Effector memory CD4-positive, alpha-beta T cell (primary cell): ENCODE results near the gene NAV2.

Experiments
- DNase-seq, 3 donors: peaks; one replicate each; pipeline ENCODE4 v3.0.0-alpha.2; 2020
- H3K27ac ChIP-seq: 2 replicates; pipeline ENCODE4 v1.7.0; 2013; ENCODE audit warnings: mild to moderate bottlenecking, low read length, moderate library complexity; ENCODE audit not compliant: insufficient read depth, poor library complexity, severe bottlenecking
- H3K27me3 ChIP-seq: replicated peaks from 2 replicates; pipeline ENCODE4 v1.7.0; 2013; ENCODE audit warnings: mild to moderate bottlenecking, low read length; ENCODE audit not compliant: insufficient read depth, control insufficient read depth, poor library complexity, severe bottlenecking
- H3K36me3 ChIP-seq: 2 replicates; pipeline ENCODE4 v1.7.0; 2013; ENCODE audit warnings: mild to moderate bottlenecking, low read length, moderate library complexity; ENCODE audit not compliant: control insufficient read depth, insufficient read depth
- H3K4me1 ChIP-seq: 2 replicates; pipeline ENCODE4 v1.7.0; 2013; ENCODE audit warnings: low read length, mild to moderate bottlenecking; ENCODE audit not compliant: control insufficient read depth, insufficient read depth, poor library complexity, severe bottlenecking
- H3K4me3 ChIP-seq: 2 replicates; pipeline ENCODE4 v1.7.0; 2013; ENCODE audit warnings: low read length, low read depth, mild to moderate bottlenecking; ENCODE audit not compliant: insufficient read depth, poor library complexity, severe bottlenecking
- H3K9me3 ChIP-seq: 2 replicates; pipeline ENCODE4 v1.7.0; 2013; ENCODE audit warnings: mild to moderate bottlenecking, low read length, moderate library complexity; ENCODE audit not compliant: control insufficient read depth

NAV2 gene

DNA sequence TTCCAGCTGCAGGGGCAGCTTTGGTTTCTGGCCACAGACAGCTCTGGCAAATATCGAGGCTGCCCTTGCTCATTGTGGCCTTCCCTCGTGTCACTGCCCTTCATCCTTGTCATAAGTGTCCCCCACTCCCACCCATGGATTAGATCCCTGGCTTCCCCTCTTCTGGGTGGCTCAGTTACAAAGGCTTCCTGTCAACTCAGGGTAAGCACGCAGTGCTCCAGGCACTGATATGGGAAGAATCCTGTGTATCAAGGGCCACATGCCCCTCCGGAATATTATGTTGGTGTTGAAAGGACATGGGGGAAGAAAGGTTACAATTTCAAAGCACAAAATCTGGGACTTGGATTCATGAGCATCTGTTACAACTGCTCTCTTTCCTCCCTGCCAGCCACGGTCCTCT lies 319.5 kb downstream of the NAV2 start:
- Histone ChIP-seq H3K27ac (no peak overlapping the region), H3K4me3 (no peak overlapping the region), H3K36me3 (no peaks in the 10 kb centered on the region), H3K9me3 (no peaks in the 10 kb centered on the region), H3K4me1 (no peaks in the 10 kb centered on the region), H3K27me3 (no peaks in the 10 kb centered on the region)
- DNase-seq, result no peak

DNA sequence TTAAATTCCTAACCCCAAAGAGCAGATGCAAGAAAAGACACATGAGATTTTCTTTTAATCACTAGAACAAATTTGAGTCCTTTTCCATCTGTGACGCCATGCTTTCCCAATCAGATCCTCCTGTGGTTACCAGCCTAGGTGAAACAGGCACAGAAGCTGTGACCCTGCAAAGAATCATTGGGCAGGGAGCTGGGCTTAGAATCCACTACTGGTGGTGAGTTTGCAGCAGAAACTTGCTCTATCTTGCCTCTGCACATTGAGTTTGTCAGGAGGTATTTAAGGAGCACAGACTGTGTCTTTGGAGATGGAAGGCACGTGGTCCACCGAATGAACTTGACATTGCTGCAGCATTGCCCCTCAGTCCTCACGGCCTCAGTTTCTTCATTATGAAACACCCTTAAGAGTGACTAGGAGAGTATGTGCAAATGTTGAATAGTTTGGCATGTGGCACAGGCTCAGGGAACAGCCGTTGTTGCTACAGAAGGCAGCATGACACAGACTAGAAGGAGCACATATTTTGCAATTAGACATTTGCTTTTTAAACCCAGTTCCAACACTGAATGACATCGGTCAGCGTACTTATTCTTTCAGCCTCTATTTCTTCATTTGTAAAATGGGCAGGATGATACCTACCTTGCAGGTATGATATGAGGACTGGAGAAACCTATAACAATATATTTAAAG lies 320.1 kb downstream of the NAV2 start:
- DNase-seq, result no peak
- H3K36me3 ChIP-seq, result no peaks in the 10 kb centered on the region
- no peak overlapping the region for H3K27ac ChIP-seq
- no peaks in the 10 kb centered on the region for H3K9me3 ChIP-seq
- H3K4me3 ChIP-seq, result no peak overlapping the region
- no peaks in the 10 kb centered on the region for H3K4me1 ChIP-seq
- no peaks in the 10 kb centered on the region for H3K27me3 ChIP-seq

DNA sequence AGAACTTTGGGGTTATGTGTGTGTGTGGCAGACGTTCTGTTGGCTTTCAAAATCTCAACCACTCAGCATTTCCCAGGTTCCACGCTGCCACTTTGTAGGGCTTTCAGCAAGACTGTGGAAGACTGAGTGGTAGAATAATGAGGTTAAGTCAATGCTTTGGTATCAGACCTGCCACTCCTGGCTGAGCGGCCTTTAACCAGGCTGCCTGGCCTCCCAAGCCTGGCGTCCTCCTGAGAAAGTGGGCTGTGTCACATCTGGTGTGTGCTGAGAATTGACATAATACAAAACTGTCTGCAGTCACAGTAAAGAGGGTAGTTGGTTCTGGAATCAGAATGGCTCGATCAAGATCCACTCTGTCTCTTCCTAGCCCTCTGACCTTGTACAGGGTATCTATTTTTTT lies 321.2 kb downstream of the NAV2 start:
- Histone ChIP-seq H3K9me3 (no peaks in the 10 kb centered on the region), H3K4me1 (no peaks in the 10 kb centered on the region), H3K36me3 (no peaks in the 10 kb centered on the region), H3K4me3 (no peak overlapping the region), H3K27ac (no peak overlapping the region), H3K27me3 (no peaks in the 10 kb centered on the region)
- no peak for DNase-seq

DNA sequence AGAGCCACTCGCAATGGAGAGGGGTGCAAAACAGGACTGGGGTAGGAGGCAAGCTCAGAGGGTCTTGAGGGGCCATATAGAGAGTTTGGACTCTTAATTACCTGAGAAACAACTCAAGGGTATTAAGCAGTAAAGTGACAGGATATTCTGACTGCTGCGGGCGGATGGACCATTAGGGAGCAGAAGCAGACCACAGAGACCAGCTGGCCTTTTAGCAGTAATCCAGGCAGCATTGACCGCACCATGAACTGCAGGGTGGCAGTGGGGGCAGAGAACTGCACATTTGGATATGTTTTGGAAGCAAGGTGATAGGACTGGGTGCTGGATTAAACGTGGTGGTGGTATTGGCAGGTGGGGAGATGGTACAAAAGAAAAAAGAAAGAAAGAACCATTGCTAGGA lies 322.3 kb downstream of the NAV2 start:
- Histone ChIP-seq H3K4me1 (no peaks in the 10 kb centered on the region), H3K4me3 (no peak overlapping the region), H3K27ac (no peak overlapping the region), H3K36me3 (no peaks in the 10 kb centered on the region), H3K27me3 (no peaks in the 10 kb centered on the region), H3K9me3 (no peaks in the 10 kb centered on the region)
- no peak for DNase-seq

DNA sequence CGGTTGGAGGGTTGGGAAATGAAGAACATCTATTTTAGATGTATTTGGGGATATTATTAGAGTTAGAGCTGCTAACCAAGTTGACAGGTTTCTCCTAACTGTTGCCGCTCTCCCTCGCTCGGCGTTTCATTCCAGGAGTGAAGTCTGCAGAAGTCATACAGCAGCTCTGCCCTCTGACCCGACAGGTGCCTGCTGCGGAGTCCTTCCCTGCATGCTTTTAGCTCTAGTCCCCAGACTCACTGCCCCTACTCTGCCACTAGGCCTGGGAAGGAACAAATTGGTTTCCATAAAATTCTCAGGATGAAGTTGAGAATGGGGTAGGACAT lies 322.7 kb downstream of the NAV2 start:
- no peak for DNase-seq
- no peak overlapping the region for H3K27ac ChIP-seq
- no peaks in the 10 kb centered on the region for H3K9me3 ChIP-seq
- H3K4me3 ChIP-seq, result no peak overlapping the region
- H3K36me3 ChIP-seq, result no peaks in the 10 kb centered on the region
- no peaks in the 10 kb centered on the region for H3K27me3 ChIP-seq
- no peaks in the 10 kb centered on the region for H3K4me1 ChIP-seq

DNA sequence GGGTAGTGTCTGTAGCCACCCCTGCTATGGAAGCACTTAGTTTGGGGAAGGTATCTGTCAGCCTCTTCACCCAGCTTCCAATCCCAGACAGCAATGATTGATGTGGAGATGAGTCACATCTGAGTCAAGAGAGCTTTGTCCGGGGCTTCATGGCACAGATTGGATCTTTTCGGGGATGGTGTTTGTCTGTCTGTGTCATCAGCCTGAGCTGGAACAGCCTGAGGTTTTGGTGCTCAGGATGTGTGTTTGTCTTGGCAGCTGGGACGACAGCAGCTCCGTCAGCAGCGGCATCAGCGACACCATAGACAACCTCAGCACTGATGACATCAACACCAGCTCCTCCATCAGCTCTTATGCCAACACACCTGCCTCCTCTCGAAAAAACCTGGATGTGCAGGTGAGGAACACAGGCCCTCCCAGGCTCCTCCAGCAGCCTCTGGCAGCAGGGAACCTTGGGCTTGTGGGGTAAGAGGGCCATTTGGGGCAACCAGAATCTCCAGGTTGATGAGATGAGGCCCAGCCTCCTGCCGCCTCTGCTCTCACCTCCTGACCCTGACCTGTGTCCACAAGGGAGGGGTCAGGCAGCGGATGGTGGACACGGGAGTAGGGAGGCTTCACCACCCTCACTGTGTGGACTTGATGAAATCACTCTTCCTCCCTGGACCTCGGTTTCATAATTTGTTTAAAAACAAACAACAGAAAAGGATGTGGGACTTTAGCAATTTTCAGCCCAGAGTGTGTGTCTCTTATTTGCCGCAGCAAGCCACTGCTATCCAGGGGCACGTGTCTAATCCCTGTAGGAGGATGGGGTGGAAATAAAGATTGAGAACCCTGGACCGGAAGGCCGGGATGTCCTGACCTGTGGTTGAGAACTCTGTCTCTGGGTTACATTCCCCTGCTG lies 323.3 kb downstream of the NAV2 start:
- no peak for DNase-seq
- Histone ChIP-seq H3K27me3 (no peaks in the 10 kb centered on the region), H3K4me3 (no peak overlapping the region), H3K36me3 (no peaks in the 10 kb centered on the region), H3K4me1 (no peaks in the 10 kb centered on the region), H3K27ac (no peak overlapping the region), H3K9me3 (no peaks in the 10 kb centered on the region)

DNA sequence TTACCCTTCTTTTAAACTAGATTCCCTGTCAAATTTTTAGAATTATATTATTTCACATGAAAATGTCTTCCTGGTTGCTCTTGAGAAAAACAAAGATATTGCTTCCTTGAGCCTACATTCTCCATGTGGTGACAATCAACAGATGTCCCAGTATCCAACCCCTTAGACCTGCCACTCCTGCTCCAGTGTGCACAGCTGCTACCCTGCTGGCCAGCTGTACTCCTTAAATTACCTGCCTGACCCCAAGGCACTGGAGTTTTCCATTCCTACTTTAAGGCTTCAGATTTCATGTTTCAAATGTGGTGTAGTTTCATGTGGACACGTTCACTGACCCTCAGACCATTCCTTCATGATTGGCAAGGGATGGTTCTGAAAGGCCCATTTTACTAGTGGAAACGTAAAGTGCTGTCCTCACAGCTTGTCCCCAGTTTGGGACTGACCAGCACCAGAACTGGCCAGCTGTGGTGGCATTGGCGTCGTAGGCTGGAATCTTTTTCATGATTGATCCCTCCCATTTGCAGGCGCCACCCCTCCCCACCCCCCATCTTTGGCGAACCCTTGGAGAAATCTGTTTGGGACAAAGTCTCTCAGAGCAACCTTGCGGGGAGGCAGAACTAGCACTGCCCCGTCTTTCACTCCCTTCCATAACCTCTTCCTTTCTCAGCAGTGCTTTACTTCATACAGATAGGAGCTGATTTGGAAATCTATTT lies 324.1 kb downstream of the NAV2 start:
- no peak overlapping the region for H3K27ac ChIP-seq
- no peaks in the 10 kb centered on the region for H3K9me3 ChIP-seq
- no peaks in the 10 kb centered on the region for H3K36me3 ChIP-seq
- no peaks in the 10 kb centered on the region for H3K4me1 ChIP-seq
- H3K27me3 ChIP-seq, result no peaks in the 10 kb centered on the region
- no peak for DNase-seq
- H3K4me3 ChIP-seq, result no peak overlapping the region

DNA sequence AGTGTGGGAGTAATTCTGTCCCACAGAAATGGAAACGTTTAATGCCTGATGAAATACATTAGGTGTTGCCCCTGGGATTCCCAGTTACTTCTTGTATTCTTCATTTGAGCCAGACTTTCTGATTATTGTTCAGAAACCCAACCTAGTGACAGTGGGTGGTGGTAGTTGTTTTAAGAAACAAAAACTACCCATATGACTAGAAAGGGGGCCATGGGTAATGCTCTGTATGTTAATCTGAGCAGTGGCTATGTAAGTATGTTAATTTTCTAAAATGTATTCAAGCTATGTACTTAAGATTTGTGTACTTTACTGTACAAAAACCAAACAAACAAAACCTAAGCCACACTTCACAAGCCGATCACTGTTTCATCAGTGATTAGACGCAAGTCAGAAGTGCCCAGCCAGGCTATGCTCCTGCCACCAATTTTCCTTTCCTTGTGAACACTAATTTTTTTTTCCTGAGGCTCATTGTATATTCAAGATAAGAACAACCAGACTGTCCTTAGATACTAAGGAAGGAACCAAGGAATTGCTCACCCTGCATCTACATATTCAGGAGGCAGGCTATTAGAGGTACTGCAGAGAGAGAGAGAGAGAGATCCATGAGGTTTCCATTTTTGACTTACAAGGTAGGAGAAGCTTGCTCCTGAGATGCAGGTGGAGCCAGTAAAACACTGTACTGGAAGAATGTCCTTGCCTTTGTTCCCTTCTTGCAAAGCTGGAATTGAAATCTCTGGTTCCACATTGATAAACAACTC lies 324.9 kb downstream of the NAV2 start:
- no peaks in the 10 kb centered on the region for H3K36me3 ChIP-seq
- H3K27ac ChIP-seq, result no peak overlapping the region
- DNase-seq, result no peak
- H3K27me3 ChIP-seq, result no peaks in the 10 kb centered on the region
- no peak overlapping the region for H3K4me3 ChIP-seq
- no peaks in the 10 kb centered on the region for H3K9me3 ChIP-seq
- no peaks in the 10 kb centered on the region for H3K4me1 ChIP-seq

DNA sequence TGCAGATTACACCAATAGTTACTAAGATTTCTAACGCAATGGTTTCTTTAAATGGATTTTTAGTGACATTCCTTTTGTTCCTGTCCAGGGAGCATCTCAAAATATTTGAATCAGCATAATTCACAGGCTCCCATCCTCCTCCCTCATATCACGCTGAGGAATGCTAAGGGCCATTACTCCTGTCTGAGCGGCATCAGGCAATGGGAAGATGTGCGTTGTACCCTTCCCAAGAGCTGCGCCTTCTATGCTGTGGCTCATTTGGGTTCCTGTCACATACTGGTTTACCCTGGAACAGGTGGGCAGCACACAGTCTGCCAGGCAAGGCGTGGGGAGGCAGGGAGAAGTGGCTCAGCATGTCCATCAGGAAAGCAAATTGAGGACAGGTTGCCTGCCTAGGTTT lies 325.8 kb downstream of the NAV2 start:
- no peak for DNase-seq
- Histone ChIP-seq H3K27me3 (no peaks in the 10 kb centered on the region), H3K4me3 (no peak overlapping the region), H3K4me1 (no peaks in the 10 kb centered on the region), H3K36me3 (no peaks in the 10 kb centered on the region), H3K27ac (no peak overlapping the region), H3K9me3 (no peaks in the 10 kb centered on the region)
